ACHN (cell line): ENCODE results near the gene CHPT1.
"Not testable (repeated sequence)": the region's sequence is repeated elsewhere in the genome, so short reads cannot be mapped to it uniquely, and the experiment has no call there.

Source experiments
- DNase-seq: peaks from one replicate; pipeline ENCODE4 v3.0.0-alpha.2; 2015
- in situ Hi-C: cut with HindIII; loops from 2 replicates; pipeline ENCODE4 v1.10.0; 2017; ENCODE audit warnings: low sequenced_read_pairs, low pct_ligation_motif_present, low pct_unique_long_range_greater_than_20kb

The CHPT1 gene

DNA sequence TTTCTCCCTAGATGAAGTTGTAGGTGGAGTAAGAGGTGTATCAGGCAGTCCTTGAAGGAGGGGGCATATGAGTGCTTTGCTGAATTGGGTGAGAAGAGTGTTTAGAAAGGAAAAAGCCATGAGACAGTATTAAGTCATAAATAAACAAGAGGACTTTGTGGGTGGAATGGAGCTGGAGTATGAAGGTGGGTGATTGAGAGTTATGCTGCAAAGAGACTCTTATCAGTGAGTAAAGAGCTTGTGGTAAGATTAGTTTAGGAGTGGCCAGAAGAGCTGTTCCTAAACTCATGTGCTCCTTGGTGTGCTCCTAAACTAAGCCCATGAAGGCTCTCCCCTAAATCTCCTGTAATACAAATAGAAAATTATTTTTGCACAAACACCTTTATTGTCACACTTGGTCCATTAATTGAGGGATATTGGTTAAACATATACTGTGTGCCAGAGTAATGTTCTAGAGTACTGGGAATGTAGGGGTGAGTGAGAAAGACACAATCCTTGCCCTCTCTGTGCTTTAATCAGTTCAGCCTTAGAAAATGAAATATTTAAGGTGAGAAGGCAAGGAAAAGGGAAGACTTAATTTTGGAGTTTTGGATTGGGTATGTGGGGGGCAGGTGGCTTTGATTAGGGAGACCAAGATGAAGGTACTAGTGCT is 9.8 kb downstream of the CHPT1 start:
- DNase-seq: no peak
- in situ Hi-C loops: no loop called here

DNA sequence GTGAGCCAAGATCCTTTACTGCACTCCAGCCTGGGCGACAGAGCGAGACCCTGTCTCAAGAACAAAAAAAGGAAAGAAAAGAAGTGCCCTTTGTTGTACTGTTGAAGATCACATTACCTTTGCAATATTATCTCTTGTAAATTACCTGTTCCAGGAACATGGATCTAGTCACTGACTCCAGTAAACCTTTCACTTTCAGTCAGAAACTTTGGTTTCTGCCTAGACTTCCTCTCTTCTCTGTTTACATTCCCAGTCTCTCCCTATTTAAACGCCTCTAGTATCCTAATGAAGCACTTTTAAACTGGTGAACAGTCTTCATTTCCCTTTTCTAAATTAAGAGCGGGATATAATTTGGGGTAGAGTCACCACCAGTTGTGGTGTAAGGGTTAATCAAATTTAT is 12.8 kb downstream of the CHPT1 start:
- in situ Hi-C loops: no loop called here
- DNase-seq: no peak

- DNase-seq: no peak
- in situ Hi-C loops: no loop called here
These were observed 15.7 kb downstream of the CHPT1 start for GRCh38 chr12:101713059-101713682.

GRCh38 chr12:101713930-101714329 is 16.5 kb downstream of the CHPT1 start:
- in situ Hi-C loops: no loop called here
- DNase-seq: no peak

GRCh38 chr12:101714877-101715444 is 17.5 kb downstream of the CHPT1 start:
- in situ Hi-C loops: no loop called here
- no peak for DNase-seq

DNA sequence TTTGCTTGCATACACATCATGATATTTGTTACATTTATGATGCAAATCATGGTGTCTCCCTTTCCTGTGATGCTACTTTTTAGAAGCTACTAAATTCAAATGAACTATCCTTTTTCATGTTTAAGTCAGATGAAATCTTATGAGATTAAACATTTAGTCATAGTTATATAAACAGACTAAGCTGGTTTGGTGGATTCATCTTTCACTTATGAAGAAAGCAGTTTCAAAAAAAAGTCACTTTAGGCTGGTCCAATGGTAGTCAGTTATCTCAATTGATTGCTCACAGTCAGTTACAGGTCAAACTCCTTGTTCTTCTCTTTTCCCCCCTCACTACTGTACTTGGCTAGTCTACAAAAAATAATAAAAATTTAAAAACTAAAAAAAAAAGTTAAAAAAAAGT is 22.1 kb downstream of the CHPT1 start:
- in situ Hi-C loops: no loop called here
- DNase-seq: no peak

GRCh38 chr12:101720118-101720517 is 22.7 kb downstream of the CHPT1 start:
- in situ Hi-C loops: no loop called here
- no peak for DNase-seq

DNA sequence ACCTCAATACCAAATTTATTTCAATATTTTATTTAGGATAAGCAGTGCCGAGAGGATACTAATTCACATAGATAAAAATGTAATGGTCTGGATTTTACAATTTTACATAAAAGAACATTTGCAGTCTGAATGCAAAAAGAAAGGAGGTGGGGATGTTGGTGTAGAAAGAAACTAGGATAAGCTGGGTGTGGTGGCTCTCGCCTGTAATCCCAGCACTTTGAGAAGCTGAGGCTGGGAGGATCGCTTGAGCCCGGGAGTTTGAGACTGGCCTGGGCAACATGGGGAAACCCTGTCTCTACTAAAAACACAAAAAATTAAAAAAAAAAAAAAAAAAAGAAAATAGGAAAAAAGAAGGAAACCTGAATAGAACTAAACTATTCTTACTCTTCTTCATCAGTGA is 25.0 kb downstream of the CHPT1 start:
- in situ Hi-C loops: no loop called here
- no peak for DNase-seq

DNA sequence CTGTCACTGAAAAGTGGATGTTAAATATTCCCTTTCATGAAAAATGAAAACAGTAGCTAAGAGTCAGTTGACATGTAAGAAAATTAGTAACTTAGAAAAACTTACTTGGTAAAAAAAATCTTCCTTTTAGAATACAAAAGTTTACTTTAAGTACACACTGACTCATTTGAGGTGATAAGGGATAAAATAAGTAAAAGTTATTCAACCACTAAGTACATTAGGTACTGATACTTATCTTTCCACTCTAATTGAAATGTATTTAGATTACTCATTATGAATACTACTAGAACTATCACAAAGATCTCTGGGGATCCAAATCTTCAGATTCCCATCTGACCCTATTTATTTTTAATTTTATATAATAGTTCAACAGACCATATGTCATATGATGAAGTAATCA is 29.7 kb downstream of the CHPT1 start:
- DNase-seq: no peak
- in situ Hi-C loops: no loop called here

DNA sequence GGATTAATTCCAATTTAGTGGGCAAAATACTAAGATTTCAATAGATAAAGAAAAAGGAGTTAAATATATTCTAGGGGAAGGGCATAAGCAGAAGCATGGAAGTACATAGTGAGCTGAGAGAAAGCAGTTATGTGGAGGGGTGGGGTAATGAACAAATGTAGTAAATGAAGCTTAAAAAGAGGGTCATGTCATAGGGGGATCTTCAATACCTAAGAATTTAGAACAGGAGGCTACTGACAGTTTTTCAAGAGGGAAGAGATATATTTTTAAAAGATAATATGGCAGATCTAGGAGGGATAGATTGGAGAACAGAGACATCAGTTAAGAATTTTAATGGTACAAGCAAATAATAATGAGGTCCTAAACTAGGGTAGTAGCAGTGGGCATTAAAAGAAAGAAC is 32.4 kb downstream of the CHPT1 start:
- in situ Hi-C loops: no loop called here
- DNase-seq: no peak

DNA sequence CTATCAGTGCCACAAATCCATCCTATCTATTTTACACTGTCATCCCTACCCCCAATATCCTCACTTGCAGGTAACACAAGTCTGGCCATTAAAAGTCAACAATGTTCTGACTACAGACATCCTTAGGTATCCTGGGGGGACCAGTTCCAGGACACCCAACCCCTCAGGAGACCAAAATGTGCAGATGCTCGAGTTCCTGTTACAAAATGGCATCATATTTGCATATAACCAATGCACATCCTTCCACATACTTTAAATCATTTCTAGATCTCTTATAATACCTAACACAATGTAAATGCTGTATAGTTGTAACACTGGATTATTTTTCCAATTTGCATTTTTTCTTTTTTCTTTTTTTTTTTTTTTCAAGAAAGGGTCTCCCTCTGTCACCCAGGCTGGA is 34.9 kb downstream of the CHPT1 start:
- in situ Hi-C loops: no loop called here

DNA sequence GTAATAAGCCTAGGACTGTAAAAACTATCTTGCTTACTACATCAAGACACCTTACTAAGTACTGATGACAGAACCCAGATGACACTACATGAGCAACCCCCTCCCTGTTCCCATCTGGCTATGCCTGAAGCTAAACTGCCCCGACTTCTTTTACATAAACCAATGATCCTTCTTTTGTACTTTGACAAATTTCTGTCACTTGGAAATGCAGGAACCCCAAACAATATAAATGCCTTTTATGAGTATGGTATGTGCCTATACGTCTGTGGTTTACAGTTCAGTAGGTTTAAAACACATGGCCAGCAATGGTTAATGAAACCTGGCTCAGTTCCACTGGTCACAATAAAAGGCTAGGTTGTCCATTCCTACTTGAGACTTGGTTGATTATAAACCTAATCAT is 35.7 kb downstream of the CHPT1 start:
- in situ Hi-C loops: no loop called here
- DNase-seq: no peak

More for the DNA sequence above, 34.9 kb downstream of the CHPT1 start:
- DNase-seq: no peak

GRCh38 chr12:101734482-101734881 is 37.0 kb downstream of the CHPT1 start:
- in situ Hi-C loops, DNase-seq: not testable (repeated sequence)

DNA sequence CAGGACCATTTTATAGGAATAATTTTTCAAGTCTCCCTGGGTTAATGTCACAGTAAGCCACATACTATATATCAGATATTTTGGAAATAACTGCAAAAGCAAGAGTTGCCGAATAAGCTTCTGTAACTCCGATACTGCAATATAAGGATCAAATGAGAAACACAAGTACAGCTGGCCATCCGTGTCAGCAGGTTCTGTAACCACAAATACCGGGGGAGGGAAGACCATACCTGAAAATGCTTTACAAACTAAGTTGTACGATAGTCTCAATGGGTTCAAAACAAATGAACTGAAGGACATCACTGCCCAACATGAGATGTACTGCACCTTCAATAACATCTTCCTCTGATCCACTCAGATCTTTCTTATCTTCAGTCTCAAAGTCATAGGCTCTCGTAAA is 40.0 kb downstream of the CHPT1 start:
- no peak for DNase-seq
- in situ Hi-C loops: no loop called here

DNA sequence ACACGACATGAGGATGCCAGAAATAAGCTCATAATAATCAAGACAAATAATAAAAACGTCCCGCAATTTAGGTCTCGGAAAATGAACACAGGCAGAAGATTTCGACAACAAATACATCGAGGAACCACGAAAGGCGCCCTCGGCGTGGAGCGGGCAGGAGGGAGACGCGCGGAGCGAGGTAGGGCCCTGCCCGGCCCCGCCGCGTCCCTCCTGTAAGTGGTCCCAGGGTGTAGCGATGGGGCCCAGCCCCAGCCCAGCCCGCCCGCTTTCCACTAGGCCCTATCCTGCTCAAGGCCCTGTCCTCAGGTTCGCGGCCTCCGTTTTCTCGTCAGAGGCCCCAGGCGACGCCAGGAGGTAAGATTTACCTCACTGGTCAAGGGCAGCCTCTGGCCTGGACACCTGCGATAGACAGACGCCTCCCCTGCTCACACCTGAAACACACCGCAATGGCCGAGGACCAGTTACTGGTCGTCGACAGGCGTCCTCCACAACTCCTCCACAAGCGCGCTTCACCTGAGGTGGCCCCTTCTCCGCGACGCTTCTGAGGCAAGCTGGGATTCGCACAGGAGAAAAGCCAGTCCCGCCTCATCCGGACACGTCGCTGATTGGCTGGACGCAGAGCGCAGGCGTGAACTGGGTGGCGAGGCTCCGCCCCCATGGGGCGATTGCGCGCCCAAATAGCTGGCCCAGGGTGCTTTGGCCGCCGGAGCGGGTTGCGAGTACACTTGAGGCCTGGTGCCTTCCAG is 41.7 kb downstream of the CHPT1 start, which contains the start of gene SYCP3:
Gene SYCP3 (minus strand): TSS at position 543 of the 746 bp plus-strand sequence. CDS start 1,527 bp downstream, outside the sequence.
- no peak for DNase-seq
- in situ Hi-C loops: no loop called here

- no peak for DNase-seq
- in situ Hi-C loops: no loop called here
These were observed 43.1 kb downstream of the CHPT1 start for GRCh38 chr12:101740566-101740965.

- no peak for DNase-seq
- in situ Hi-C loops: no loop called here
These were observed 43.5 kb downstream of the CHPT1 start for GRCh38 chr12:101740980-101741379.

GRCh38 chr12:101743242-101743641 is 45.8 kb downstream of the CHPT1 start:
- in situ Hi-C loops: no loop called here
- DNase-seq: no peak

GRCh38 chr12:101743724-101744472 is 46.5 kb downstream of the CHPT1 start:
- DNase-seq: no peak
- in situ Hi-C loops: no loop called here
